Raji (cell line): ENCODE results near the gene AP4B1.

Experiments used
- POLR2A ChIP-seq: IDR thresholded peaks from 2 replicates; pipeline ENCODE4 v1.6.1; 2011; ENCODE audit warnings: low read depth, low read length, control low read depth; ENCODE audit not compliant: insufficient read depth

Gene AP4B1

GRCh38 chr1:113887402-113888175, 17.0 kb downstream of the AP4B1 start, which contains the start of gene BCL2L15:
TSS of gene BCL2L15 (minus strand) at chr1:113887581. CDS start at chr1:113887375, 206 bp downstream.
- TF ChIP-seq POLR2A: no peak

DNA sequence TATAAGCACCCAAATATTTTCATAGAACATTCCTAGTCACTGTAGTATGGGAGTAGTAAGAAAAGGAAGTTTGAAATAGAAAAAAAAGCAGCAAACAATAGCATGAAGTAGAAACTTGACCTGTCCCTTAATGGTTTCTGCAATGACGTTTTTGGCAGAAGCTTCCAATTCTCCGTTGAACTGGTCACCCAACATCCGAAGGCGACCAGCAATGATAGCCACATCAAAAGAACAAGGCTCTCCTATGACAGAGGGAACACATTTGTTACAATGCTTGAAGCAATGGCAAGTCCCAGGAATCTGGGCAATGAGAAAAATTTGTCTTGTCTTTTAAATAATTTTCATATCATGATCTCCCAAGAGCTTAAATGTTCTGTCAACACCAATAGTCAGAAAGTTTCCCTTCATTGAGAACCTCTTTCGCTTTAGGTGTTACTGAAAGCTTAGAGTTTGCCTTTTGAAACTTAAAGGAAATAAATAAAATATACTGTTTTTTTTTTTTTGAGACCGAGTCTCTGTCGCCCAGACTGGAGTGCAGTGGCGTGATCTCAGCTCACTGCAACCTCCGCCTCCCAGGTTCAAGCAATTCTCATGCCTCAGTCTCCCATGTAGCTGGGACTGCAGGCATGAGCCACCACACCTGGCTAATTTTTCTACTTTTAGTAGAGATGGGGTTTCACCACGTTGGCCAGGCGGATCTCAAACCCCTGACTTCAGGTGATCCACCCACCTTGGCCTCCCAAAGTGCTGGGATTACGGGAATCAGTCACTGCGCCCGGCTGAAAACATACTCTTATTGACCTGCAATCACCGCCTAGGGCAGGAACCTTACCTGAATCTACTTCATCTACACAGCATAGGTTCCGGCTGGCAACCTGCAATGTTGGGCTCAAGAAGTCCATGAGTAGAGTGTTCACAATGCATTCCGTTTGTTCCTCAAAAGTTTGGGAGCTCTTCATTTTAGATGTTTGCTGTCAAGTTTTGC, 17.9 kb downstream of the AP4B1 start:
- no peak for TF ChIP-seq POLR2A

- TF ChIP-seq POLR2A: no peak
Observed at GRCh38 chr1:113881661-113882060, 22.9 kb downstream of the AP4B1 start.

DNA sequence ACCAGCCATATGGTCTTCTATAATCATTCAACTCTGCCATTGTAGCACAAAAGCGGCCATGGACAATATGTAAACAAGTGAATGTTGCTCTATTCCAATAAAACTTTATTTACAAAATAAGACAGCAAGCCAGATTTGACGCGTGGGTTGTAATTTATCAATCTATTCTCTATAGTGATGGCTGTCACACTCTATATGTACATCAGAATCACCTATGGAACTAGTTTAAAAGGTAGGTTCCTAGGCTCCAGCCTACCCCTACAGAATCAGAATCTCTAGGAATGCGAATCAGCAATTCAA, 24.9 kb downstream of the AP4B1 start:
- no peak for TF ChIP-seq POLR2A

DNA sequence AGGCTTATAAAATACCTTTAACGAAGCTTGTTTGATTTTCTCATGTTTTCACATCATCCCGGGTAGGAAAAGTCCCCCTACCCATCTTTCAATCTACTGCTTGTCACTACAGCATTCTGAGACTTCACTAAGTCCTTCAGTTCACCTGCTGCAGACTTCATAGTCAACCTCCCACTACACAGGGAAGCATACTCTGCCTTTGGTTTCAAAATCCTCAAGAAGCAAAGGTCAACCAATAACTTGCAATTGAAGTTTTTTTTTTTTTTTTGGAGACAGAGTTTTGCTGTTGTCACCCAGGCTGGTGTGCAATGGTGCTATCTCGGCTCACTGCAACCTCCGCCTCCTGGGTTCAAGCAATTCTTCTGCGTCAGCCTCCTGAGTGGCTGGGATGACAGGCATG, 28.4 kb downstream of the AP4B1 start:
- TF ChIP-seq POLR2A: no peak

DNA sequence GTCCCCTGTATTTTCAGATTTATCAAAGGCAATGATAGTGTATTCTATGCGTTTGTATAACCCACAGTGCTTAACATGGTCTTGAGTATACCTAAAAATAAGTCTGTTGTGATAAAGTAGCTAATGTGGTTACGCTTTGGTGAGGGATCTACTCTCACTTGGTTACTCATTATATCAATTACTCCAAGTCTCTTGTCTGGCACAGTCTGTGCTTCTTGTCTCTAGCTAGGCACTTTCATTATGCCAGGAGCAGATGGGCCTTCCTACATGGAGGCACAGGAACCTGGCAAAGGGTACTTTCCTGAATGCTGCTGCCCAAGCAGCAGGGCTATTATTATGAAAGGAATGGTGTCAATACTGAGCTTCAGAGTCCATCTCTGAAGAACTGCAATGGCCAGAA, 28.9 kb downstream of the AP4B1 start:
- no peak for TF ChIP-seq POLR2A

DNA sequence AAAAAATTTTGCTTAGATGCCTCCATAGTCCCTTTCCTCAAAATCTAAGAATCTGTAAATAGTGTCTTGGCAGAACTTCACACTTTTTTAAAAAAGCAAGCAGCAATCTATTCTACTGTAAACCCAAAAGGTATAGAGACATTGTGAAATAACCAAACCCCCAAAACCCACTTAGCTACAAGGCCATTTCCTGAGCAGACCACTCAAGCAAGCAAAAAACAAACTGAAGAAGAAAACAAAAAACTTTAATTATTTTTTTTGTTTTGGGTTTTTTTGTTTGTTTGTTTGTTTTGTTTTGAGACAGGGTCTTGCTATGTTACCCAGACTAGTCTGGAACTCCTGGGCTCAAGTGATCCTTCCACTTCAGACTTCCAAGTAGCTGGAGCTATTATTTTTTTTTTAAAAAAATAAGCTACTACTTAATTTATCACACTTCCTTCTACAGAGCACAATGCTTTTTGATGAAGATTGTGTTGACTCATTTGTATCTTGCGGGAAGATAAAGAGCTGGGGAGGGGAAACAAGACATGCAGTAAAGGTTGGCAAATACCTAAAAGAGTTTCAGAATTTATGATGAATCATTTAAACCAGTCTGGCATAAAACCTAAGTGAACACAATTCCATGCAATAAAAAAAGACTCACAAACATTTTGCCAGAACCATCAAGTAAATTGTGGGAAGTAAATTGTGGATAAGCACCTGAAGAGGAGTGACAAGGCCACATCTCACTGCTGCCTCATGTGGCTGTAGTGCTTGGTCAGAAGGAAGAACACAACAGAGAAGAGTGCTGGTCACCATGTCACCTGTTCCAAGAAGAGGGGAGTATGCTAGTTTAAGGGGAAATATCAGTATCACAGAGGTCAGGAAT, 30.4 kb downstream of the AP4B1 start:
- TF ChIP-seq POLR2A: peak; percentile 38; the same call in 1 of the 2 replicates

DNA sequence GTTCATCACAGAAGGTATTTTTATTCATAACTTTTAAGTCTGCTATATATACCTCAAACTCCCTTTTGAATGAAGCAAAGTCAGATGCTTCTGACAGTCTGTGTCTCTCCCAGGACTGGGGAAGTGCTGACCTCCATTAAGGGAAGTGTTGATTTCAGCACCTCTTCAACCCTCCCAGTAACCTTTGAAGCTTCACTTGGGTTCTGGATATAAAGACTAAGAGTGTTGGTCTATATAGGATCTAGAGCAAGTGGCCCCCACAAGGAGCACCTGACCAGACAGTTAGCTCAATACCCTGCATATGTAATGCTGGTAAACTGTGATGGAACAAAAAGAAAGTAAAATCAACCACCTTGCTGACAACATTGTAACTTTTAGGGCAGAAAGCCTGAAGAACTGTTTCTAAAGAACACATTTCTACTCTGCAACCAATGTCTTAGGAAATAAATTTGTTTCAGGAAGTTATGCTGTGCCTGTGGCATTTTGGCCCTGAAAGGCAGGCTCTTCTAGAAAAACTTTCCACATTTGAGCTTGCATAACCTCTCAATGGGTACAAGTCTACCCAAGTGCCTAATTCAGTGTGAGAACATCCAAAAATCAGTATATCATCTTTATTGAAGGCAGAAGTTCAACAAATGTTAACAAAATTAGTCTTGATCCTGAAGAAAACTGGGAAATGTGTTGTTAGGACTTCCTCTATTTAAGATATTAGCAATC, 32.2 kb downstream of the AP4B1 start:
- TF ChIP-seq POLR2A: no peak

- peak; percentile 97 for TF ChIP-seq POLR2A
Observed at GRCh38 chr1:113871597-113872113, 32.9 kb downstream of the AP4B1 start, which contains the start of gene PTPN22. TSS of gene PTPN22 (minus strand) at chr1:113871712.

GRCh38 chr1:113870778-113871177, 33.8 kb downstream of the AP4B1 start:
- peak; percentile 32; the same call in 1 of the 2 replicates for TF ChIP-seq POLR2A

DNA sequence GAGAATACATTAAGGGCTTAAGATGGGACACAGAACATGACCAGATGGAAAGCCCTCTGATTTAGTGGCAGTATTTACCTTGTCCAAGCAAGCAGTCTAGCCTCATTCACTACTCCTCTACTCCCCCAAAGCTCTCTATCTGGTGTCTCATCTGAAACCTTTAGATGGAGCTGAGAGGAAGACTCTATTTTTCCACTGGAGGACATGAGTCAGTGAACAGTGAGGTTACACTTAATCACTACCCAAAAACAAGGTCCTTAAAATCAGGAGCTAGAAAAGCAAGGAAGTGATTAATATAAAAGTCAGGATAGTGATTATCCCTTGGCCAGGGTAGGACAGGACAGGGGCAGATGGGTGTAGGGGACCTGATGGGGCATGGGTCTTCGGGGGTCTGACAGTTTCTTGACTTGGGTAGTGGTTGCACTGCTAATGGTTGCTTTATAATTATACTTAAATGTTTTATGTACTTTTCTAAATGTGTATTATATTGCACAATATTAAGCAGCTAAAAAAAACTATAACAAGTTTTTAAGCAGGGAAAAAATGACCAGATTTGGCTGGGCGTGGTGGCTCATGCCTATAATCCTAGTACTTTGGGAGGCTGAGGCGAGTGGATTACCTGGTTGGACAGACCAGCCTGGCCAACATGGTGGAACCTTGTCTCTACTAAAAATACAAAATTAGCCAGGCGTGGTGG, 36.1 kb downstream of the AP4B1 start:
- TF ChIP-seq POLR2A: no peak

DNA sequence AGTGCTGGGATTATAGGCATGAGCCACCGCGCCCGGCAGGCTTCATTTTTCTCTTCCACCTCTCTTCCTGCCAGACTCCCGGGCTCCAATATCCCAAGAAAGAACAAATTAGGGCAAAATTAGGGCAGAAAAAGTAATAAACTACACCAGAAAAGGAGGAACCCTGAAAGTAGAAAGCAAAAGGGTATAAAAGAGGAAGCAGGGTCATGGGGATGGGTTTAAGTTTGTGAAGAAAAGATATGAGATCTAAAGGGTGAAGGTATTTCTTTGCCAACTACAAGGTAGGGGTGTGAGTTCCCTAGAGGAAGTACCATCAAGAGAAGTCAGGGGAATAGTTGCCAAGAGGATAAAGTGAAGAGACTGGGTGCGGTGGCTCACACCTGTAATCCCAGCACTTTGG, 43.0 kb downstream of the AP4B1 start:
- no peak for TF ChIP-seq POLR2A

GRCh38 chr1:113860891-113861290, 43.7 kb downstream of the AP4B1 start:
- no peak for TF ChIP-seq POLR2A
